ENCODE results near the gene DYTN. TPM values are rescaled to one million over a fixed set of nuclear protein-coding genes. Genes with fewer than 3 reads are reported as not detected.

The DYTN gene
- total and polyA plus RNA-seq, 2 experiments from 2014 or later, result not detected

DNA sequence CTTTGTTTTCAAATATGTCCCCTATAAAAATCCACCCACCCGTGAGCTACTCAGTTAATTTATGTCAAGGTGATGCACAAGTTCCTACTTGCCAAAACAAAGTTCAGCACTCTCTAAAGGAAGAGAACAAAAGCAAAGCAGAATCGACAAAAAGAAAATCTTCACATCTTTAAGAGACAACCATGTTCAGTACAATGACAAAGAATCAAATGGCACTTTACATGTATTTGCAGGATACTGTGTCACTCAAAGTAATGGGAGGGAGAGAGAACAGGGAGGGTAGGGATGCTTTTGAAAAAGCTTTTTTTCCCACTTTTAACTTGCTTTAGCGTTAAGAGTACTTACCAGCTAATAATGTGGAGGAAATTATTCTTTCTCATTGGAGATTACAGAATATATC lies 115.0 kb downstream of the DYTN start:
- H3K9me3 ChIP-seq (ENCODE audit: low read depth), result no peaks in the 10 kb centered on the region
- no peak overlapping the region for H2AFZ ChIP-seq
- no peaks in the 10 kb centered on the region for H3K36me3 ChIP-seq (replicated peaks; ENCODE audit: insufficient read depth, low read depth)
- no peak overlapping the region for H3K4me2 ChIP-seq
- no peaks in the 10 kb centered on the region for H3K79me2 ChIP-seq
- no peak overlapping the region for H3K4me3 ChIP-seq
- H4K20me1 ChIP-seq (ENCODE audit: insufficient read depth, poor library complexity, severe bottlenecking), result no peaks in the 10 kb centered on the region
- TF ChIP-seq, protein P1, sequence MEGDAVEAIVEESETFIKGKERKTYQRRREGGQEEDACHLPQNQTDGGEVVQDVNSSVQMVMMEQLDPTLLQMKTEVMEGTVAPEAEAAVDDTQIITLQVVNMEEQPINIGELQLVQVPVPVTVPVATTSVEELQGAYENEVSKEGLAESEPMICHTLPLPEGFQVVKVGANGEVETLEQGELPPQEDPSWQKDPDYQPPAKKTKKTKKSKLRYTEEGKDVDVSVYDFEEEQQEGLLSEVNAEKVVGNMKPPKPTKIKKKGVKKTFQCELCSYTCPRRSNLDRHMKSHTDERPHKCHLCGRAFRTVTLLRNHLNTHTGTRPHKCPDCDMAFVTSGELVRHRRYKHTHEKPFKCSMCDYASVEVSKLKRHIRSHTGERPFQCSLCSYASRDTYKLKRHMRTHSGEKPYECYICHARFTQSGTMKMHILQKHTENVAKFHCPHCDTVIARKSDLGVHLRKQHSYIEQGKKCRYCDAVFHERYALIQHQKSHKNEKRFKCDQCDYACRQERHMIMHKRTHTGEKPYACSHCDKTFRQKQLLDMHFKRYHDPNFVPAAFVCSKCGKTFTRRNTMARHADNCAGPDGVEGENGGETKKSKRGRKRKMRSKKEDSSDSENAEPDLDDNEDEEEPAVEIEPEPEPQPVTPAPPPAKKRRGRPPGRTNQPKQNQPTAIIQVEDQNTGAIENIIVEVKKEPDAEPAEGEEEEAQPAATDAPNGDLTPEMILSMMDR (IDR thresholded peaks at IDR 0.05; ENCODE audit: poor library complexity), result no peak
- no peak for TF ChIP-seq EZH2 (IDR thresholded peaks at IDR 0.05; ENCODE audit: borderline replicate concordance)
- no peak for TF ChIP-seq EZH2phosphoT487 (IDR thresholded peaks at IDR 0.05; ENCODE audit: low read depth, severe bottlenecking, unreplicated experiment)
- H3K27ac ChIP-seq, result no peak overlapping the region
- 82% methylated on average over 3 of the region's 3 CpGs for WGBS (ENCODE audit: low lambda C conversion rate, missing lambda C conversion rate)
- H3K4me1 ChIP-seq (ENCODE audit: insufficient read depth), result no peaks in the 10 kb centered on the region
- no peak for DNase-seq (ENCODE audit: low spot score)
- H3K9me2 ChIP-seq (replicated peaks; ENCODE audit: insufficient read depth), result no peaks in the 10 kb centered on the region
- H3K27me3 ChIP-seq, result no peaks in the 10 kb centered on the region

Small RNA genes lying within 50 kb of the gene (small RNA-seq; reads per million reads assigned to genes)
- not detected for gene RF00019

Other genes with a start within 250 kb of the DYTN start
- not detected in 2 replicates for gene FAM237A, start 75.9 kb downstream of the DYTN start, total RNA-seq
- gene FAM237A, start 75.9 kb downstream of the DYTN start, polyA plus RNA-seq, result not detected in 2 replicates
- 0.07 and 0.16 TPM in 2 replicates for gene MDH1B, start 46.9 kb upstream of the DYTN start, total RNA-seq
- gene MDH1B, start 46.9 kb upstream of the DYTN start, polyA plus RNA-seq, result 0.35 and 0.67 TPM in 2 replicates
- 34.4 and 37.9 TPM in 2 replicates for gene FASTKD2, start 47.2 kb upstream of the DYTN start, total RNA-seq
- gene FASTKD2, start 47.2 kb upstream of the DYTN start, polyA plus RNA-seq, result 17.7 and 20.0 TPM in 2 replicates
- gene CPO, start 221.1 kb upstream of the DYTN start, total RNA-seq, result 0.36 TPM in 1 of 2 replicates, not detected in the other
- not detected in 2 replicates for gene CPO, start 221.1 kb upstream of the DYTN start, polyA plus RNA-seq